ENCODE measurements around the gene CAPN1. TPM values are rescaled to one million over a fixed set of nuclear protein-coding genes. Genes with fewer than 3 reads are reported as not detected.

CAPN1 gene
- total and polyA plus RNA-seq, 2 donors (not counting 1 experiment from before 2014, with no cell fraction given), result 70.3 to 94.5 TPM

DNA sequence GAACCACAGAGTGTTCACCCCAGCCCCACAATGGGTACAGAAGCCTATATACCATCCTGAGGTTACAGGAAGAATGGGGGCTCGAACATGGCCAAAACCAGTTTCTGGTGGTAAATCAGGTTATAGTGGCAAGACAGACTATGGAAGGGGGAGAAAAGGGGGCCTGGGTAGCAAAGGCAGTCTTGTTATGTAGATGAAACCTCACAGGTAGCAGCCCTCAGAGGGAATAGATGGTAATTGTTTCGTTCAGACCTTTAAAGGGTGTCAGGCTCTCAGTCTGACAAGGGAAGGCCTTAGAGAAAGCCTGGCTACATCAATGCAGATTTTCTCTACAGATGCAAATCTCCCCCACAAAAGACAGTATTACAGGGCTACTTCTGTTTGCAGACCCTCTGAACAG lies 3.4 kb downstream of the CAPN1 start:
- H3K9me3 ChIP-seq (ENCODE audit: control insufficient read depth, insufficient read depth, low read depth, low read length), result no peaks in the 10 kb centered on the region
- peaks cover 33% of the 10 kb centered on the region for H3K79me2 ChIP-seq (ENCODE audit: control insufficient read depth, insufficient read depth, low read length)
- H3K27ac ChIP-seq (ENCODE audit: insufficient read depth, low read length), result no peak overlapping the region
- peaks cover 5% of the 10 kb centered on the region for H3K4me1 ChIP-seq (ENCODE audit: control insufficient read depth, extremely low read depth, insufficient read depth, low read length)
- no peak overlapping the region for H3K4me3 ChIP-seq (replicated peaks in 1 of 4; ENCODE audit: control extremely low read depth in 1 of 4, insufficient read depth in 1 of 4, low read depth in 3 of 4, low read length in 4 of 4)
- H4K20me1 ChIP-seq (ENCODE audit: control insufficient read depth, extremely low read depth, insufficient read depth, low read length), result no peaks in the 10 kb centered on the region
- H3K36me3 ChIP-seq (ENCODE audit: control insufficient read depth, insufficient read depth, low read length), result peaks cover 38% of the 10 kb centered on the region
- no peak overlapping the region for H3K9ac ChIP-seq (ENCODE audit: insufficient read depth, low read length)
- H3K4me2 ChIP-seq (ENCODE audit: extremely low read depth, insufficient read depth, low read length), result no peak overlapping the region
- no peaks in the 10 kb centered on the region for H3K27me3 ChIP-seq (ENCODE audit: control insufficient read depth, insufficient read depth, low read length)
- no peak for TF ChIP-seq EZH2 (IDR thresholded peaks at IDR 0.05; ENCODE audit: low read length, missing control alignments)
- TF ChIP-seq, protein P1, sequence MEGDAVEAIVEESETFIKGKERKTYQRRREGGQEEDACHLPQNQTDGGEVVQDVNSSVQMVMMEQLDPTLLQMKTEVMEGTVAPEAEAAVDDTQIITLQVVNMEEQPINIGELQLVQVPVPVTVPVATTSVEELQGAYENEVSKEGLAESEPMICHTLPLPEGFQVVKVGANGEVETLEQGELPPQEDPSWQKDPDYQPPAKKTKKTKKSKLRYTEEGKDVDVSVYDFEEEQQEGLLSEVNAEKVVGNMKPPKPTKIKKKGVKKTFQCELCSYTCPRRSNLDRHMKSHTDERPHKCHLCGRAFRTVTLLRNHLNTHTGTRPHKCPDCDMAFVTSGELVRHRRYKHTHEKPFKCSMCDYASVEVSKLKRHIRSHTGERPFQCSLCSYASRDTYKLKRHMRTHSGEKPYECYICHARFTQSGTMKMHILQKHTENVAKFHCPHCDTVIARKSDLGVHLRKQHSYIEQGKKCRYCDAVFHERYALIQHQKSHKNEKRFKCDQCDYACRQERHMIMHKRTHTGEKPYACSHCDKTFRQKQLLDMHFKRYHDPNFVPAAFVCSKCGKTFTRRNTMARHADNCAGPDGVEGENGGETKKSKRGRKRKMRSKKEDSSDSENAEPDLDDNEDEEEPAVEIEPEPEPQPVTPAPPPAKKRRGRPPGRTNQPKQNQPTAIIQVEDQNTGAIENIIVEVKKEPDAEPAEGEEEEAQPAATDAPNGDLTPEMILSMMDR (conservative IDR thresholded peaks at IDR 0.05 in 1 of 2, IDR thresholded peaks at IDR 0.05 in 1 of 2; ENCODE audit: low read depth in 1 of 2, low read length in 2 of 2), result no peak
- no peak overlapping the region for H2AFZ ChIP-seq (ENCODE audit: low read length)
- no peak for DNase-seq (ENCODE audit: low read depth in 2 of 2)

DNA sequence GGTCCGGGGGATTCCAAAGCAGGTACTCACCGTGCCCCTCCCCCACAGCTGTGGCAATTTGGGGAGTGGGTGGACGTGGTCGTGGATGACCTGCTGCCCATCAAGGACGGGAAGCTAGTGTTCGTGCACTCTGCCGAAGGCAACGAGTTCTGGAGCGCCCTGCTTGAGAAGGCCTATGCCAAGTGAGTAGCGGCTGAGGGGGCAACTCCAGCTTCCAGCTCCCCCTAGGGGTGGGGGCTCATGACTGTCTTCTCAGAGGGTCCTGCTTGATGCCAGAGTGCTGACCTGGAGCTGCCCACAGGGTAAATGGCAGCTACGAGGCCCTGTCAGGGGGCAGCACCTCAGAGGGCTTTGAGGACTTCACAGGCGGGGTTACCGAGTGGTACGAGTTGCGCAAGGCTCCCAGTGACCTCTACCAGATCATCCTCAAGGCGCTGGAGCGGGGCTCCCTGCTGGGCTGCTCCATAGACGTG lies 4.2 kb downstream of the CAPN1 start:
- Histone ChIP-seq H2AFZ (ENCODE audit: low read length) (no peak overlapping the region), H3K4me3 (replicated peaks in 1 of 4; ENCODE audit: control extremely low read depth in 1 of 4, insufficient read depth in 1 of 4, low read depth in 3 of 4, low read length in 4 of 4) (no peak overlapping the region), H3K4me1 (ENCODE audit: control insufficient read depth, extremely low read depth, insufficient read depth, low read length) (peaks cover 5% of the 10 kb centered on the region), H3K4me2 (ENCODE audit: extremely low read depth, insufficient read depth, low read length) (no peak overlapping the region), H4K20me1 (ENCODE audit: control insufficient read depth, extremely low read depth, insufficient read depth, low read length) (no peaks in the 10 kb centered on the region), H3K79me2 (ENCODE audit: control insufficient read depth, insufficient read depth, low read length) (peaks cover 27% of the 10 kb centered on the region), H3K27me3 (ENCODE audit: control insufficient read depth, insufficient read depth, low read length) (no peaks in the 10 kb centered on the region), H3K36me3 (ENCODE audit: control insufficient read depth, insufficient read depth, low read length) (peaks cover 40% of the 10 kb centered on the region), H3K9me3 (ENCODE audit: control insufficient read depth, insufficient read depth, low read depth, low read length) (no peaks in the 10 kb centered on the region), H3K27ac (ENCODE audit: insufficient read depth, low read length) (no peak overlapping the region), H3K9ac (ENCODE audit: insufficient read depth, low read length) (no peak overlapping the region)
- DNase-seq (ENCODE audit: low read depth in 2 of 2), result no peak
- no peak for TF ChIP-seq EZH2 (IDR thresholded peaks at IDR 0.05; ENCODE audit: low read length, missing control alignments)
- TF ChIP-seq, protein P1 (conservative IDR thresholded peaks at IDR 0.05 in 1 of 2, IDR thresholded peaks at IDR 0.05 in 1 of 2; ENCODE audit: low read depth in 1 of 2, low read length in 2 of 2), result peak; percentile 2 to 9

DNA sequence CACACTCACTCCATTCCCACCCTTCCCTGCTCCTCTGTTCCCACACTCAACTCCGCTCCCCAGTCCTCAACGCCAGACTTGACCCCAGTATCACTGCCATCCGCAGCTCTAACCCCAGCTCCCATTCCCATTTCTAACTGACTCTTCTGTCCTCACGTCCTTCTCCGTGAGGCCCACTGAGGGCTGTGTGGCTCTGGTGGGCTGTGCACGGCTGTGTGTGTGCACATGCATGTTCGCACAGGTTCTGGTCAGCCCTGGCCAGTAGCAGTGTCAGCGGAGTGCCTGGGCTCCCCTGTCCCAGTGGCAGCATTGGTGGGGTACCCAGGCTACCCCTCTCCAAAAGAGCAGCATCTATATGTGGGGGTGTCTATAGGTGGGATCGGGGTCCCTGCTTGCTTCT lies 5.0 kb downstream of the CAPN1 start:
- Histone ChIP-seq H3K4me2 (ENCODE audit: extremely low read depth, insufficient read depth, low read length) (no peak overlapping the region), H3K27me3 (ENCODE audit: control insufficient read depth, insufficient read depth, low read length) (no peaks in the 10 kb centered on the region), H3K79me2 (ENCODE audit: control insufficient read depth, insufficient read depth, low read length) (peaks cover 26% of the 10 kb centered on the region), H3K4me1 (ENCODE audit: control insufficient read depth, extremely low read depth, insufficient read depth, low read length) (peaks cover 5% of the 10 kb centered on the region), H3K27ac (ENCODE audit: insufficient read depth, low read length) (no peak overlapping the region), H4K20me1 (ENCODE audit: control insufficient read depth, extremely low read depth, insufficient read depth, low read length) (no peaks in the 10 kb centered on the region), H3K36me3 (ENCODE audit: control insufficient read depth, insufficient read depth, low read length) (peaks cover 40% of the 10 kb centered on the region), H3K4me3 (replicated peaks in 1 of 4; ENCODE audit: control extremely low read depth in 1 of 4, insufficient read depth in 1 of 4, low read depth in 3 of 4, low read length in 4 of 4) (no peak overlapping the region), H3K9ac (ENCODE audit: insufficient read depth, low read length) (no peak overlapping the region), H2AFZ (ENCODE audit: low read length) (no peak overlapping the region), H3K9me3 (ENCODE audit: control insufficient read depth, insufficient read depth, low read depth, low read length) (no peaks in the 10 kb centered on the region)
- TF ChIP-seq, protein P1 (conservative IDR thresholded peaks at IDR 0.05 in 1 of 2, IDR thresholded peaks at IDR 0.05 in 1 of 2; ENCODE audit: low read depth in 1 of 2, low read length in 2 of 2), result no peak
- TF ChIP-seq EZH2 (IDR thresholded peaks at IDR 0.05; ENCODE audit: low read length, missing control alignments), result no peak
- no peak for DNase-seq (ENCODE audit: low read depth in 2 of 2)
